GM19351 (cell line): ENCODE data around the gene OR1E2.
"Not testable (repeated sequence)": the region's sequence is repeated elsewhere in the genome, so short reads cannot be mapped to it uniquely, and the experiment has no call there.

ENCODE experiments used
- ATAC-seq: cut with Tn5 transposase; IDR thresholded peaks from one replicate; pipeline ENCODE4 v1.9.1; 2021; ENCODE audit warnings: mild to moderate bottlenecking, moderate library complexity; ENCODE audit not compliant: unreplicated experiment

OR1E2 gene

GRCh38 chr17:3400055-3400454 is 33.6 kb downstream of the OR1E2 start:
- ATAC-seq, result no peak

GRCh38 chr17:3398310-3398709 is 35.3 kb downstream of the OR1E2 start, which contains the start of gene OR1E1:
TSS of gene OR1E1 (minus strand) at chr17:3398410. CDS start at chr17:3398410, 0 bp downstream.
- no peak for ATAC-seq

GRCh38 chr17:3397801-3398200 is 35.8 kb downstream of the OR1E2 start:
- not testable (repeated sequence) for ATAC-seq

GRCh38 chr17:3389791-3390190 is 43.9 kb downstream of the OR1E2 start:
- no peak for ATAC-seq

- no peak for ATAC-seq
These were observed 47.5 kb downstream of the OR1E2 start, which contains the start of gene OR3A2 for GRCh38 chr17:3385869-3386816. TSS of gene OR3A2 (minus strand) at chr17:3386308.
